Liver (tissue), 3 donors: ENCODE results near the gene PRKACG.

Source experiments
- JUND ChIP-seq, 2 donors: IDR thresholded peaks; 2 replicates each; pipeline ENCODE4 v1.6.1; 2016; ENCODE audit warnings: antibody characterized with exemption in 2 of 2
- TF ChIP-seq, protein P1 (sequence below): fragments of 150-350 bp; IDR thresholded peaks from 2 replicates; pipeline ENCODE4 v1.5.1; 2017; ENCODE audit warnings: improper control_type of control experiment, low read depth, low read length; ENCODE audit not compliant: missing input control
- TF ChIP-seq, protein P2 (sequence below): IDR thresholded peaks from 2 replicates; pipeline ENCODE4 v1.6.1; 2016; ENCODE audit warnings: antibody characterized with exemption, mild to moderate bottlenecking
- donor health status: healthy.
- donor health status: healthy.

DNA sequence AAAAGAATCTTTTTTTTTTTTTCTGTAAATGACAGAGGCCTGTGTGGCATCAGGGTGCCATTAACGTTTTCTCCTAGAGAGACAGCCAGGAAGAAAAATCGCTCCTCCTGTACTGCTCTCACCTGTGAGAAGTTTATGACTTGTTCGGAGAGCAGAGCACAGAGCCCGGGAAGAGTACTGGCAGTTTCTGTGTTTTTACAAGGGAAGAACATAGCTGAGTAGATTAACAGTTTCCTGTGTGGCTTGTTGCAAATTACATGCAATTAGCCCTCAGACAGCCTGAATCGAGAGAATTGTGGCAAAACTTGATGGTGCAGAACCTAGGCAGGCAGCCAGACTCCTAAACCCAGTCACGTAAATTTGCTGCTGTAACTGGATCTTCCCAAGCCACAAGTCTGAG is 32.1 kb downstream of the PRKACG start:
- TF ChIP-seq, protein P1, sequence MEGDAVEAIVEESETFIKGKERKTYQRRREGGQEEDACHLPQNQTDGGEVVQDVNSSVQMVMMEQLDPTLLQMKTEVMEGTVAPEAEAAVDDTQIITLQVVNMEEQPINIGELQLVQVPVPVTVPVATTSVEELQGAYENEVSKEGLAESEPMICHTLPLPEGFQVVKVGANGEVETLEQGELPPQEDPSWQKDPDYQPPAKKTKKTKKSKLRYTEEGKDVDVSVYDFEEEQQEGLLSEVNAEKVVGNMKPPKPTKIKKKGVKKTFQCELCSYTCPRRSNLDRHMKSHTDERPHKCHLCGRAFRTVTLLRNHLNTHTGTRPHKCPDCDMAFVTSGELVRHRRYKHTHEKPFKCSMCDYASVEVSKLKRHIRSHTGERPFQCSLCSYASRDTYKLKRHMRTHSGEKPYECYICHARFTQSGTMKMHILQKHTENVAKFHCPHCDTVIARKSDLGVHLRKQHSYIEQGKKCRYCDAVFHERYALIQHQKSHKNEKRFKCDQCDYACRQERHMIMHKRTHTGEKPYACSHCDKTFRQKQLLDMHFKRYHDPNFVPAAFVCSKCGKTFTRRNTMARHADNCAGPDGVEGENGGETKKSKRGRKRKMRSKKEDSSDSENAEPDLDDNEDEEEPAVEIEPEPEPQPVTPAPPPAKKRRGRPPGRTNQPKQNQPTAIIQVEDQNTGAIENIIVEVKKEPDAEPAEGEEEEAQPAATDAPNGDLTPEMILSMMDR = no peak
- no peak for TF ChIP-seq JUND (IDR thresholded peaks at IDR 0.05)
- TF ChIP-seq, protein P2, sequence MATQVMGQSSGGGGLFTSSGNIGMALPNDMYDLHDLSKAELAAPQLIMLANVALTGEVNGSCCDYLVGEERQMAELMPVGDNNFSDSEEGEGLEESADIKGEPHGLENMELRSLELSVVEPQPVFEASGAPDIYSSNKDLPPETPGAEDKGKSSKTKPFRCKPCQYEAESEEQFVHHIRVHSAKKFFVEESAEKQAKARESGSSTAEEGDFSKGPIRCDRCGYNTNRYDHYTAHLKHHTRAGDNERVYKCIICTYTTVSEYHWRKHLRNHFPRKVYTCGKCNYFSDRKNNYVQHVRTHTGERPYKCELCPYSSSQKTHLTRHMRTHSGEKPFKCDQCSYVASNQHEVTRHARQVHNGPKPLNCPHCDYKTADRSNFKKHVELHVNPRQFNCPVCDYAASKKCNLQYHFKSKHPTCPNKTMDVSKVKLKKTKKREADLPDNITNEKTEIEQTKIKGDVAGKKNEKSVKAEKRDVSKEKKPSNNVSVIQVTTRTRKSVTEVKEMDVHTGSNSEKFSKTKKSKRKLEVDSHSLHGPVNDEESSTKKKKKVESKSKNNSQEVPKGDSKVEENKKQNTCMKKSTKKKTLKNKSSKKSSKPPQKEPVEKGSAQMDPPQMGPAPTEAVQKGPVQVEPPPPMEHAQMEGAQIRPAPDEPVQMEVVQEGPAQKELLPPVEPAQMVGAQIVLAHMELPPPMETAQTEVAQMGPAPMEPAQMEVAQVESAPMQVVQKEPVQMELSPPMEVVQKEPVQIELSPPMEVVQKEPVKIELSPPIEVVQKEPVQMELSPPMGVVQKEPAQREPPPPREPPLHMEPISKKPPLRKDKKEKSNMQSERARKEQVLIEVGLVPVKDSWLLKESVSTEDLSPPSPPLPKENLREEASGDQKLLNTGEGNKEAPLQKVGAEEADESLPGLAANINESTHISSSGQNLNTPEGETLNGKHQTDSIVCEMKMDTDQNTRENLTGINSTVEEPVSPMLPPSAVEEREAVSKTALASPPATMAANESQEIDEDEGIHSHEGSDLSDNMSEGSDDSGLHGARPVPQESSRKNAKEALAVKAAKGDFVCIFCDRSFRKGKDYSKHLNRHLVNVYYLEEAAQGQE = no peak
